Activated naive CD4-positive, alpha-beta T cell treated with anti-CD3 and anti-CD28 coated beads, Interleukin-2, amount 50 U/mL, for 24 hours (primary cell): Measurements from ENCODE around the gene SEC61A1.

Experiments
- H3K27ac Mint-ChIP-seq: one replicate; pipeline ENCODE4 v1.8.0; 2021; ENCODE audit warnings: mild to moderate bottlenecking, mixed read lengths
- H3K27me3 Mint-ChIP-seq: one replicate; pipeline ENCODE4 v1.8.0; 2021; ENCODE audit warnings: mixed read lengths
- H3K36me3 Mint-ChIP-seq: one replicate; pipeline ENCODE4 v1.8.0; 2021; ENCODE audit warnings: mixed read lengths
- H3K4me1 Mint-ChIP-seq: one replicate; pipeline ENCODE4 v1.8.0; 2021; ENCODE audit warnings: mixed read lengths
- H3K4me3 Mint-ChIP-seq: one replicate; pipeline ENCODE4 v1.8.0; 2021; ENCODE audit warnings: mild to moderate bottlenecking, mixed read lengths
- H3K9me3 Mint-ChIP-seq: one replicate; pipeline ENCODE4 v1.8.0; 2021; ENCODE audit warnings: mixed read lengths

Gene SEC61A1

DNA sequence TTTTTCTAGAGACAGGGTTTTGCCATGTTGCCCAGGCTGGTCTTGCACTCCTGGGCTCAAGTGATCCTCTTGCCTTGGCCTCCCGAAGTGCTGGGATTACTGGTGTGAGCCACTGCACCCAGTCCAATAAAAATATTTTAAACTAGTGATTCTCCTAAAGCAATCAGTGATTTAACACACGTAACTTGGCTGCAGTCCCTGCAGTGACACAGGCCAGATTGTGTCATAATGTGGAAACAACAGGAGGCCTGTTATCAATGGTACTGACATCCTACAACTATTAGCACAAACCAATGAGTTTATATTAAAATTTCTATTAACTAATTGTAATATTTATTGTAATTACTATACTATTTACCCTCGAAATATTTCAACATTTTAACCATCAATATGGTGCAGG, 1.6 kb upstream of the SEC61A1 start:
- peak overlapping the region; percentile 97 for H3K4me3 Mint-ChIP-seq
- no peaks in the 10 kb centered on the region for H3K9me3 Mint-ChIP-seq
- peaks cover 38% of the 10 kb centered on the region for H3K4me1 Mint-ChIP-seq
- peaks cover 2% of the 10 kb centered on the region for H3K27me3 Mint-ChIP-seq
- H3K36me3 Mint-ChIP-seq, result peaks cover 20% of the 10 kb centered on the region
- H3K27ac Mint-ChIP-seq, result no peak overlapping the region

DNA sequence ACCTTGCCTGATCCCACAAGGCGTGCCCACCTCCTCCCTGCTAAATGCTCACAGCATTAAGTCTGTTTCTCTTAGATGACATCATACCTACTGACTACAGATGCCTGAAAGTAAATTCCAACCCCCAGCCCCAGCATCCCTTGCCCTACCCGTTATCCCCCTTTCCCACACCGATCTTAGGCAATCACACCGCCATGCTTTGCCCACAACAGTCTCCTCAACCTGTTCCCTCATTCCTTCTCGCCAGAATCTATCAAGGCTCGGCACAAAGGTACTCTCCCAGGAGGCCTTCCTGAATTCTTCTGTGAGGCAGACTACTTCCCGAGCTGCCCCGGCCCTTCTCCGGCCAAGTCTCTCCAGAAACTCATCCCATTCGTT, 789 bp upstream of the SEC61A1 start:
- Mint-ChIP-seq H3K36me3 (peaks cover 22% of the 10 kb centered on the region), H3K9me3 (no peaks in the 10 kb centered on the region), H3K27me3 (peaks cover 2% of the 10 kb centered on the region), H3K4me1 (peaks cover 41% of the 10 kb centered on the region), H3K27ac (peak overlapping the region; percentile 92), H3K4me3 (peak overlapping the region; percentile 97)

DNA sequence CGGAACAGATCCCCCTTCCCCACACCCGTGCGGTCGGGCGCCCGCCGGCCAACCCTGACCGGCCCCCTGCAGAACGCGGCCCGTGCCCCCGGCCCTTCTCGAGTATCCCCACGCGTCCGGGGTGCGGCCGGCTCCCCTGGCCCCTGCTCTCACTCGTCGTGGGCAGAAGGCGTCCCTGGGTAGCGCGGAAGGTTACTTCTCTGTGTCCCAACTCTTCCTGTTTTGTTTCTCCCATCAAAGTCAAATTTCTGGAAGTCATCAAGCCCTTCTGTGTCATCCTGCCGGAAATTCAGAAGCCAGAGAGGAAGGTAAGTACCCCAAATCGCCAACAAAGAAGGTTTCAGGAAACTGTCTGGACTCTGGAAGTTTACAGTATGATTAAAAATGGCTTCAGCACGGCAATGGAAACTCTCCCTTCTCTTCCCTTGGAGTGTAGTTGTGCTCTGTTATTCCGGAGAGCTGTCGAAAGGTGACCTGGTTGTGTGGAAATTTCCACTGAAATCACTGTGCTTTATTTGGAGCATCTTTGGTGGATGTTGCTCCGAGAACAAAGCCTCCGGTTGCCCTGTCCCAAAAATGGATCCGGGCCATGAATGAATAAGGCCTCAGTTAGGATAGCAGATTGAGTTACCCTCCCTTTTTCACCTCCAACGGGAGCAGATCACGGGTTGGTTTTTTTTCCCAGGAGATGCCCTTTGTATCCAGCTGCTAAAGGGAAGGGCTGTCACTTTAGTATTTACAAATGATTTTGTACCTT, 536 bp downstream of the SEC61A1 start:
- peaks cover 24% of the 10 kb centered on the region for H3K36me3 Mint-ChIP-seq

DNA sequence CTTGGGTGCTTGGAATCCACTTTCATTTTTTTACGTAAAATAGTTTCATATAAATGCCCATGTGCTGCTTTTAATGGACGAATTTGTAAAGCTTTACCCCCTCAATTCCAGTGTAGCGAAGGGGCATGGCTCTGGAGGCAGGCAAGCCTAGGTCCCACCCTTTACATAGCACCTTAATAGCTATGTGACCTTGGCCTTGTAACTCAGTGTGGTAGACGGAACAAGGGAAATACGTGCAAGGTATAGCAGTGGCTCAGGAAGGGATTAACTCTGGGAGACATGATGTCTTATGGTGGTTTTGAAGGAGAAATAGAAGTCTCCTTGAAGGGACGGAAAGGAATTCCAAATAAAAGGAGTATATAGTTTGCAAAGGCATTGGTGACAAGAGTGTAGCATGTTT, 1.4 kb downstream of the SEC61A1 start:
- Mint-ChIP-seq H3K36me3 (peaks cover 24% of the 10 kb centered on the region), H3K27me3 (no peaks in the 10 kb centered on the region), H3K4me1 (peaks cover 41% of the 10 kb centered on the region), H3K4me3 (peak overlapping the region; percentile 97), H3K27ac (peak overlapping the region; percentile 38), H3K9me3 (no peaks in the 10 kb centered on the region)

More for the DNA sequence above, 536 bp downstream of the SEC61A1 start:
- peaks cover 41% of the 10 kb centered on the region for H3K4me1 Mint-ChIP-seq
- H3K27ac Mint-ChIP-seq, result peak overlapping the region; percentile 98
- peak overlapping the region; percentile 97 for H3K4me3 Mint-ChIP-seq
- H3K9me3 Mint-ChIP-seq, result no peaks in the 10 kb centered on the region
- no peaks in the 10 kb centered on the region for H3K27me3 Mint-ChIP-seq

DNA sequence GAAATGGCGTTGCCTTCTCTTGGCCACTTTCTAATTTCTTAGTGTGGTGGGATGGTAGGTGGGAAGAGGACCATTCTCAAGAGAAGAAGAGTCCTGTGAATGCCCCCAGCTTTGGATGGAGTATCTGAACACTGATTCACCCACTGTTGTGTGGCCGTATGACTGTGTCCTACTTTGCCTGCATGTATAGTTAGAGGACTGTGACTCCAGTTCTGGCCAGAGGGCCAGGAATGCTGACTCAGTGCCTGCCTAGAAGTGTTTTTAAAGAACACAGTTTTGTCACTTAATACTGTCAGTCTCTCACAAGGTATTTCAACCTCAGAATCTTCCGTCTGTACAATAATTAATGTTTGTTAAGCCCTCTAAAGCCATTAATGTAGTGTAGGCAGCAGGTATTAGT, 2.1 kb downstream of the SEC61A1 start:
- peak overlapping the region; percentile 38 for H3K27ac Mint-ChIP-seq
- H3K4me1 Mint-ChIP-seq, result peaks cover 41% of the 10 kb centered on the region
- peaks cover 26% of the 10 kb centered on the region for H3K36me3 Mint-ChIP-seq
- no peaks in the 10 kb centered on the region for H3K27me3 Mint-ChIP-seq
- H3K4me3 Mint-ChIP-seq, result peak overlapping the region; percentile 97
- H3K9me3 Mint-ChIP-seq, result no peaks in the 10 kb centered on the region

DNA sequence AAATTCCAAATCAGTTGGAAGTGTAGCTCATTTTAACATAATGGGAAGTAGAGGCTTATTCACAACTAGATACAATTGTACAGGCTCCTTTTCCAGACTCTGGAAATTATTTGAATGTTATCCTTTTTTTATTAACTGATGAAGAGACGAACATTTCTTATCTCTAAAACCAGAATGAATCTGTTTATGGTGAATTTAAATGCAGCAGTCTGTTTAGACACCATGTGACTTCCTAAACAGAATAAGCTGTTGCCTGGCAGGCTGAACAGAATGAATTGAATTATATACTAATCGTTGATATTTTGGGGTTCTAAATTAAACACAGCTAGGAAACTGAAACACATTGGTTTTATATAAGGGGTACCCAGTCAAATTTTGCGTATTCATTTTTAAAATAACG, 4.0 kb downstream of the SEC61A1 start:
- no peak overlapping the region for H3K27ac Mint-ChIP-seq
- H3K27me3 Mint-ChIP-seq, result no peaks in the 10 kb centered on the region
- peaks cover 42% of the 10 kb centered on the region for H3K4me1 Mint-ChIP-seq
- peaks cover 36% of the 10 kb centered on the region for H3K36me3 Mint-ChIP-seq
- no peak overlapping the region for H3K4me3 Mint-ChIP-seq
- H3K9me3 Mint-ChIP-seq, result no peaks in the 10 kb centered on the region

DNA sequence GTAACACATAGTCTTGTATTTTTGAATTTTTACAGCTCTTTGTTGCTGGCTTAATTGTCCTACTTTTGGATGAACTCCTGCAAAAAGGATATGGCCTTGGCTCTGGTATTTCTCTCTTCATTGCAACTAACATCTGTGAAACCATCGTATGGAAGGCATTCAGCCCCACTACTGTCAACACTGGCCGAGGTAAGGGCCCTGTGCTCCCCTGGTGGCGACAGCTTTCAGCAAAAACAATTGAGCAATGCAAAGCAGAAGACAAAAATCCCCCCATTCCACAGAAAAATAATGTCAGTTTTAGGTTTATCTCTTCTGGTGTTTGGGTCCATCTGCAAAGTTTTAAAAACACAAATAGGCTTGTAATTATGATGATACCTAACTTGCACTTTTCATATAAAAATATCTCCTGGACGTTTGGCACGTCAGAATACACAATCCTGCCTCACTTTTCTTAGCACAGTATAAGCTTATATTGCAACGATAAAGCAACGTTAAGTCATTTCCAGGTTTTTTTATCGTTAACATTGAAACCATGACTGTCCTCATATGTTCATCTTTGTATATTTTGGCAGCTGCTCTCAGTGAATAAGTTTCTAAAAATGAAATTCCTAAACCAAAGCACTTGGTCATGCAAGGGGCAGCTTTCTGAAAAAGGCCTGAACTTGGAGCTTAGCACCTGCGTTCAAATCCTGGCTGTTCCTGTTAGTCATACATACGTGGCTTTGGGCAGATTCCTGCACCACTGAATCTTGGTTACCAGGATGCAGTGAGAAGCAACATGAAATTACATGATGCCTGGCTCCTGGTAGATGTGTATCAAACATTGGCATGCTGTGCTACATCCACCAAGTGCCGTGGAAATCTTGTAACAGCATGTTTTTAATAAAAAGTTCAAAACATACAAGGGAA, 8.5 kb downstream of the SEC61A1 start:
- Mint-ChIP-seq H3K4me1 (peaks cover 13% of the 10 kb centered on the region), H3K4me3 (no peak overlapping the region), H3K36me3 (peaks cover 35% of the 10 kb centered on the region), H3K27ac (no peak overlapping the region), H3K9me3 (no peaks in the 10 kb centered on the region), H3K27me3 (no peaks in the 10 kb centered on the region)

DNA sequence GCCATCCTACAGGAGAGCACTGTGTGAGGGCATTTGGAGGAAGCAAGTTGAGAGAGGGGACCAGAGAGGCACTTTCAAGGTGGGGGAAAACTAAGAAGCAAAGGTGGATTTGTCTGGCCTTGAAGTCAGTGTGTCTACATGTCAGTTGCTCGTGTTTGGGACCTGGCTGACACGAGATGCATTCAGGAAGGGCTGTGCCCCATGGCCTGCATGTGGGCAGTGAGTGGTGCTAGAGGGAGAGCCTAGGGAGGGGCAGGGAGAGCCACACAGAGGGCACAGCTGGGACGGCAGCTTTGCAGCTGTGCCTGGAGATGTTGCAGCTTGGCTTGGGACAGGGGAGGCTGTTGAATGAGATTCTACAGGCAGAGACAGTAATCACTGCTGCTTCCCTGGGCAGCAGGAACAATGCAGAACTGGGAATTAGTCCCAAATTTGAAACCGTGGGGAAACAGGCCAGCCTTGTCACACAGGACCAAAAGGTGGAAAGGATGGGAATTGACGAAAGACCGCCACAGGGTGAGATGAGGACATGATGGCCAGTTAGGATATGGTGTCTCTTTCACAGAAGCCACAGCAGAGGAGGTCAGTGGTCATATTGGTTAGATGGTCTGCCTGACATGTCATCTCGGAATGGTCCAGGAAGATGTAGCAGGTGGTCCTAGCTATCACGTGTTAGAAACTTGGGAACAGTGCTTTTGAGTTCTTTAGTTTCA, 10.0 kb downstream of the SEC61A1 start:
- H3K36me3 Mint-ChIP-seq, result peaks cover 35% of the 10 kb centered on the region
- H3K27me3 Mint-ChIP-seq, result no peaks in the 10 kb centered on the region
- no peaks in the 10 kb centered on the region for H3K9me3 Mint-ChIP-seq
- H3K27ac Mint-ChIP-seq, result peak overlapping the region; percentile 37
- no peak overlapping the region for H3K4me3 Mint-ChIP-seq
- H3K4me1 Mint-ChIP-seq, result peaks cover 11% of the 10 kb centered on the region

DNA sequence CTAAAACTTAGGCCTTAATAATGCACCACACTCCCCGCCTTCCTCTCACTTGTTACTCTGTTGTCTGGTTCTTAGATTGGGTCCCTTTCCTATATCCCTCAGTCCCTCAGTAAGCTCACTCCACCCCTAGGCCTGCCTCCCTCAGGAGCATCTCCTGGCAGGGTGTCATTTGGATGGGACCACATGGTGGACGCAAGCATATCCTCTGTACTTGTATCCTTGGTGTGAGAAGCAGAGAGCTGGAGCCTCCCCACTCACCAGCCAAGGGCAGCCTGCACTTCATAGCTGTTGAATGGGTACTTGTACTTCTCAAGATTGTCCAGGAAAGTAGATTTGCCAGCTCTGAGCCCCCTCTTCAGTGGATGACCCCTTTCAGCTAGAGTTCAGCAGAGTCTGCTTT, 11.6 kb downstream of the SEC61A1 start:
- peaks cover 40% of the 10 kb centered on the region for H3K36me3 Mint-ChIP-seq
- no peaks in the 10 kb centered on the region for H3K9me3 Mint-ChIP-seq
- no peak overlapping the region for H3K4me3 Mint-ChIP-seq
- peaks cover 15% of the 10 kb centered on the region for H3K4me1 Mint-ChIP-seq
- H3K27me3 Mint-ChIP-seq, result no peaks in the 10 kb centered on the region
- H3K27ac Mint-ChIP-seq, result no peak overlapping the region

DNA sequence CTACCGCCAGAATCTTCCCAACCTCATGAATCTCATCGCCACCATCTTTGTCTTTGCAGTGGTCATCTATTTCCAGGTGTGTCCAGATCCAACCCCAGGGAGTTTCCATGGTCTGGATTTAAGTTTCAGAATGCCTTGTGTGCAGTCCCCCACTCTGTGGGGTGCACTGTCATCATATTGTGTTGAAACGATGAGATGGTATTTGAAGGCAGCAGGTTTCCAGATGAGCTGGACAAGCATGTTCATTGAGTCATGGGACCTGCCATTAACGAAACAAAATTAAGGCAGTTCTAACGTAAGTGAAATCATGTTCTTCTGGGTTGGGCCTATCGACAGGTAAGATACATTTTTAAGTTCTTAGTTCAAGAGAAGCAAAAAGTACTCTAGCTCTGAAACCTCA, 12.7 kb downstream of the SEC61A1 start:
- Mint-ChIP-seq H3K27ac (peak overlapping the region; percentile 51), H3K4me3 (no peak overlapping the region), H3K4me1 (peaks cover 12% of the 10 kb centered on the region), H3K9me3 (no peaks in the 10 kb centered on the region), H3K36me3 (peaks cover 36% of the 10 kb centered on the region), H3K27me3 (no peaks in the 10 kb centered on the region)

DNA sequence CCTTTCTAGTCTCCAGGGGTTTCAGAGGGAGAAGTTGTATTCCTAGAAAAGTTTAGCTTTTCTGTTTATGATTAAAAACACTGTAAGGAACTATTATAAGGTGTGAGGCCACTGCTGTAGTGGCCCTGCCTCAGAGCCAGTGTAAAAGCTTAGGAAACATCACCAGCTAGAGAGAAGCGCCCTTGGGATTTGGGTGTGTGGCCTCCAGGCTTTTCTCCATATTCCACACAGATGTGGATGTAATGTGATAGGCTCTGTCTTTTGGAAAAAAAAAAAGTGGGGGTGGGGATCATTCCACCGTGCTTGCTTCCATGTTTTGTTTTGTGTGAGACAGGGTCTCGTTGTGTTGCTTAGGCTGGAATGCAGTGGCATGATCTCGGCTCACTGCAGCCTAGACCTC, 13.9 kb downstream of the SEC61A1 start:
- Mint-ChIP-seq H3K27ac (no peak overlapping the region), H3K4me3 (no peak overlapping the region), H3K36me3 (peaks cover 29% of the 10 kb centered on the region)

DNA sequence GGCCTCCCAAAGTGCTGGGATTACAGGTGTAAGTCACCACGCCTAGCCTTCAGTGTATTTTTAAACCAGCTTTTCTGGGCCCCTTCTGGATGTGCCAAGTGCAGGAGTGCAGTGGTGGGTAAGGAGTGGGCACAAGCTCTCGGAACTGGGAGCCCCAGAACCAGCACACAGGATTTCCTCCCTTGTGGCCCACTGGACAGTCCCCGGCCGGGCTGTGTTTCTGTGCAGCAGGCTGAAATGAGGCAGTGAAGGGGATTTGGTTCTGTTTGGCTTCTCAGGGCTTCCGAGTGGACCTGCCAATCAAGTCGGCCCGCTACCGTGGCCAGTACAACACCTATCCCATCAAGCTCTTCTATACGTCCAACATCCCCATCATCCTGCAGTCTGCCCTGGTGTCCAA, 14.4 kb downstream of the SEC61A1 start:
- Mint-ChIP-seq H3K36me3 (peaks cover 26% of the 10 kb centered on the region), H3K27me3 (no peaks in the 10 kb centered on the region), H3K4me3 (no peak overlapping the region), H3K27ac (no peak overlapping the region), H3K9me3 (no peaks in the 10 kb centered on the region), H3K4me1 (peaks cover 6% of the 10 kb centered on the region)

More for the DNA sequence above, 13.9 kb downstream of the SEC61A1 start:
- no peaks in the 10 kb centered on the region for H3K9me3 Mint-ChIP-seq
- no peaks in the 10 kb centered on the region for H3K27me3 Mint-ChIP-seq
- peaks cover 11% of the 10 kb centered on the region for H3K4me1 Mint-ChIP-seq

DNA sequence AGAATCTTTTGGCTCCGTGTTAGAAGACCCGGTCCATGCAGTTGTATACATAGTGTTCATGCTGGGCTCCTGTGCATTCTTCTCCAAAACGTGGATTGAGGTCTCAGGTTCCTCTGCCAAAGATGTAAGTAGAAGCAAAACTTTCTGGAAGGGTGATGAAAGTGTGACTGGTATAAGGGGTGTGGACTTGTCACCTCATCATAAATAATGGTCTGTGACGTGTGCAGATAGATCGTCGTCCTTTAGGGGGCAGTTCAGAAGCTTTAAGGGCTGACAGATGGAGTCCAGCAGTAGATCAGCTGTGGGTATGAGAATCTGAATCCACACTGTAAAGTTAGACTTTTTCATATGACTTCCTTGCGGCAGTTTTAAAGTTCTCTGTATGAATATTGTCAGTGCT, 15.3 kb downstream of the SEC61A1 start:
- Mint-ChIP-seq H3K27ac (peak overlapping the region; percentile 70), H3K4me1 (peaks cover 4% of the 10 kb centered on the region), H3K9me3 (no peaks in the 10 kb centered on the region), H3K4me3 (no peak overlapping the region), H3K36me3 (peaks cover 19% of the 10 kb centered on the region), H3K27me3 (no peaks in the 10 kb centered on the region)

DNA sequence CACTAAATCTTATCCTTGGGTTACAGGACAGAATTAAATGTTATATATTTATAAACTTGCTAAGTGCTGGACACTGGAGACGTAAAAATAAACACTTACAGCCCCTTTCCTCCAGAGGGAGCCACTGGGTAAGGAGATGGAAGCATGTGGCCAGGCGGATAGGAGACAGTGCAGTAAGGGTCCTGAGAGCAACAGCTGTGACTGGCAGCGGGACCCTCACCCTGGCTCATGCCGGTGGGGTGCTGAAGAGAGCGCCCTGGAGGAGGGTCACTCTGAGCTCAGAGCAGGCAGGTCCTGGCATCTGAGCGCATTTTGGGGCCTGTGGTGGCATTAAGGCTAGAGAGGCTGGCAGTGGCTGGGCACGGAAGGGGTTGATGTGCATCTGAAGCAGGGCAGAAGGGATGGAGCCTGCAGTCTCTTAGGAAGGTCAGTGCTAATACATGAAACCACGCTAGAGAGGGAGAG, 16.0 kb downstream of the SEC61A1 start:
- Mint-ChIP-seq H3K9me3 (no peaks in the 10 kb centered on the region), H3K4me1 (peaks cover 4% of the 10 kb centered on the region), H3K36me3 (peaks cover 18% of the 10 kb centered on the region), H3K4me3 (no peak overlapping the region), H3K27ac (peak overlapping the region; percentile 70), H3K27me3 (no peaks in the 10 kb centered on the region)

DNA sequence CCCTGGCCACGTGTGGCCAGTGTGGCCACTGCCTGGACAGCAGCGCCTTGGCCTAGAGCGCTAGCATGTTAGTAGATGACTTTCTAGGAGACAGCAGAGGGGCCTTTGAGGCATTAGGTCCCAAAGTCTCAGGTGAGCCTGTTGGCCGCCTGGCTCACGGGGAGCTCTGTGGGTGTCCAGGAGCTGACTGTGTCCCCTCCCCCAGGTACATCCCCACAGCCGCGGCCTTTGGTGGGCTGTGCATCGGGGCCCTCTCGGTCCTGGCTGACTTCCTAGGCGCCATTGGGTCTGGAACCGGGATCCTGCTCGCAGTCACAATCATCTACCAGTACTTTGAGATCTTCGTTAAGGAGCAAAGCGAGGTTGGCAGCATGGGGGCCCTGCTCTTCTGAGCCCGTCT, 17.0 kb downstream of the SEC61A1 start:
- Mint-ChIP-seq H3K9me3 (no peaks in the 10 kb centered on the region), H3K27me3 (no peaks in the 10 kb centered on the region), H3K4me1 (peaks cover 4% of the 10 kb centered on the region), H3K27ac (no peak overlapping the region), H3K4me3 (no peak overlapping the region), H3K36me3 (peaks cover 15% of the 10 kb centered on the region)
